ENCODE results near the gene TSPAN18. TPM values are rescaled to one million over a fixed set of nuclear protein-coding genes. Genes with fewer than 3 reads are reported as not detected.

Gene TSPAN18
- total RNA-seq, 1 donor from 2014 or later: 5.2 TPM

DNA sequence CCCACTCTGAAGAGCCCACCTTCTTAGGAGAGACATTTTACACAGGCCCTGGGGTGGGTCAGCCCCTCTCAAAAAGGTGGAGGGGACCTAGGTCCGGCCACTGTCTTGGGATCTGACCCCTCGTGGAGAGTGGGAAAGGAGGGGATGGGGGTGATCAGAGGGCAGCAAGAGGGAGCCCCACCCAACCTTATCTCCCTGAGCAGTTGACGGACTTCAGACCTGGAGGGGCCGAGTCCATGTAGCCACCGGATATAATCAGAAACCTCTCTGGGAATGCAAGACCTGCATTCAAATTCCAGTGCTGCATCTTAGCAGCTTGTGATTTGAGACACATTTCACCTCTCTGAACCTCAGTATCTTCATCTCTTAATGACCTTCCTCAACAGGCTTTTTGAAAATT is 179.9 kb downstream of the TSPAN18 start:
- Histone ChIP-seq H3K4me3 (ENCODE audit: low read depth, low read length) (no peak overlapping the region), H3K36me3 (ENCODE audit: control insufficient read depth, insufficient read depth, low read length) (no peaks in the 10 kb centered on the region), H3K27me3 (ENCODE audit: control insufficient read depth, insufficient read depth, low read length) (peaks cover 23% of the 10 kb centered on the region)
- no peak for DNase-seq (ENCODE audit: low read depth)
- TF ChIP-seq, protein P1, sequence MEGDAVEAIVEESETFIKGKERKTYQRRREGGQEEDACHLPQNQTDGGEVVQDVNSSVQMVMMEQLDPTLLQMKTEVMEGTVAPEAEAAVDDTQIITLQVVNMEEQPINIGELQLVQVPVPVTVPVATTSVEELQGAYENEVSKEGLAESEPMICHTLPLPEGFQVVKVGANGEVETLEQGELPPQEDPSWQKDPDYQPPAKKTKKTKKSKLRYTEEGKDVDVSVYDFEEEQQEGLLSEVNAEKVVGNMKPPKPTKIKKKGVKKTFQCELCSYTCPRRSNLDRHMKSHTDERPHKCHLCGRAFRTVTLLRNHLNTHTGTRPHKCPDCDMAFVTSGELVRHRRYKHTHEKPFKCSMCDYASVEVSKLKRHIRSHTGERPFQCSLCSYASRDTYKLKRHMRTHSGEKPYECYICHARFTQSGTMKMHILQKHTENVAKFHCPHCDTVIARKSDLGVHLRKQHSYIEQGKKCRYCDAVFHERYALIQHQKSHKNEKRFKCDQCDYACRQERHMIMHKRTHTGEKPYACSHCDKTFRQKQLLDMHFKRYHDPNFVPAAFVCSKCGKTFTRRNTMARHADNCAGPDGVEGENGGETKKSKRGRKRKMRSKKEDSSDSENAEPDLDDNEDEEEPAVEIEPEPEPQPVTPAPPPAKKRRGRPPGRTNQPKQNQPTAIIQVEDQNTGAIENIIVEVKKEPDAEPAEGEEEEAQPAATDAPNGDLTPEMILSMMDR (IDR thresholded peaks at IDR 0.05; ENCODE audit: insufficient read depth, low read length, poor library complexity, severe bottlenecking): no peak

DNA sequence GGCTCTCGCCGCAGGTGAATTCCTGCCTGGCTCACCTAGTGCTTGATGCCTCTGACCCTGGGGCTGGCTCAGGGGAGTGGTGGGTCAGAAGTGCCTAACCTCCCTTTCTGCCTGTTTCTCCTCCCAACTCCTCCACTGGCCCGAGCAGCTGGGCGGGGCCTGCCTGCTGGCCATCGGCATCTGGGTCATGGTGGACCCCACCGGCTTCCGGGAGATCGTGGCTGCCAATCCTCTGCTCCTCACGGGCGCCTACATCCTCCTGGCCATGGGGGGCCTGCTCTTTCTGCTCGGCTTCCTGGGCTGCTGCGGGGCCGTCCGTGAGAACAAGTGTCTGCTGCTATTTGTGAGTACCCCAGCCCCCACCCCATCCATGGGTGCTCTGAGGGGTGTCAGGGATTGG is 182.8 kb downstream of the TSPAN18 start:
- Histone ChIP-seq H3K36me3 (ENCODE audit: control insufficient read depth, insufficient read depth, low read length) (no peaks in the 10 kb centered on the region), H3K27me3 (ENCODE audit: control insufficient read depth, insufficient read depth, low read length) (peaks cover 12% of the 10 kb centered on the region), H3K4me3 (ENCODE audit: low read depth, low read length) (no peak overlapping the region)
- DNase-seq (ENCODE audit: low read depth): no peak
- TF ChIP-seq, protein P1 (IDR thresholded peaks at IDR 0.05; ENCODE audit: insufficient read depth, low read length, poor library complexity, severe bottlenecking): no peak

DNA sequence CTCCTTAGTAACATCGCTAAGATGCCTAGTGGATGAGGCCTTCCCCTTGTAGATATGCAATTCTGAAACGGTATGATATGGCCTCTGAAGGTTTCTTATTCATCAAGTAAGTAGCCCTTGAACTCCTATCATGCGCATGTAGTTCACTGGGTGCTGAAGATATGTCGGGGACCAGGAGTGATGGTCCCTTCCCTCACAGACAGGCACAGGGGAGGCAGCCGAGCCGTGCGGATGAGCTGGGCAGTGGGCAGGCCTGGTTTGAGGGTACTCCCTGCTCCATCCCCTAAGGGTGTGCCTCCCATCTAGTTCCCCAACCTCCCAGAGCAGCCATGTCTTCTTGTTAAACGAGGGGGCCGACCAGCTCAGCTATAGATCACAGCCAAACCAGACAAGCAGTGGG is 183.8 kb downstream of the TSPAN18 start:
- no peak for DNase-seq (ENCODE audit: low read depth)
- TF ChIP-seq, protein P1 (IDR thresholded peaks at IDR 0.05; ENCODE audit: insufficient read depth, low read length, poor library complexity, severe bottlenecking): no peak
- Histone ChIP-seq H3K27me3 (ENCODE audit: control insufficient read depth, insufficient read depth, low read length) (peaks cover 13% of the 10 kb centered on the region), H3K36me3 (ENCODE audit: control insufficient read depth, insufficient read depth, low read length) (no peaks in the 10 kb centered on the region), H3K4me3 (ENCODE audit: low read depth, low read length) (no peak overlapping the region)

DNA sequence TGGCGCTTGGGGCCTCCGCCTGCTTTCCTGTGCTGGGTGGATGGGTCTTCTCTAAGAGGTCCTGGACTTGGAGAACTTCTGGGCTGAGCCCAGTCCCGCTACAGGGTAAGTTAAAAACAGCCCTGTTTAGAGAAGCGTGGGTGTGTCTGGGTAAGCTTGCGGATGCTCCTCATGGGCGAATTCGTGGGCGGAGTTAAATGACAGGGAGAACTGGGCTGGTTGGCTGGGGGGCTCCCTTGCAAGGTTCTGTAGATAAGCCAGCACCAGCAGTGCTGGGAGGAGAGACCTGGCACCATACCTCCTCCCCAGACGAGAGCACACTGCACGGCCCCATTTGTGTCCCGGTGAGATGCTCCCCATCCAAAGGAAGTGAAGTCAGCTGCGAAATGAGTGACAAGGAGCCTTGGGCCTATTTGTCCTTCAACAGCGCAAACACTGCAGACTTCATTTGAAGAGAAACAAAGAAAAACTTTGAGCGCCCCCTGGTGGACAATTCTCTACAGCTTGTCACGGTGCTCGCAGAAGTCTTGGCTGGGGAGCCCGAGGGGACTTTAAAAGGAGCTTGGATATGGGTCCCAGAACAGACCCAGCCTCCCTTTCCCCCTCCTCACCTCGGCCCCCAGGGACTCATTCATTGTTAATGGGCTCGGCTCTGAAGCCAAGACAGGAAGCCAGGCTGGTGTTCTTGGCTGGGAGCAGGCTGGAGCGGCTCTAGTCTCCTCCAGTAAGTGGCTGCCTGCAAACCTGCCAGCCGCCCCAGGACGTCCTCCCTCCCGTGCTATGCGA is 184.5 kb downstream of the TSPAN18 start:
- no peak overlapping the region for H3K4me3 ChIP-seq (ENCODE audit: low read depth, low read length)
- peak; percentile 32 for DNase-seq (ENCODE audit: low read depth)

DNA sequence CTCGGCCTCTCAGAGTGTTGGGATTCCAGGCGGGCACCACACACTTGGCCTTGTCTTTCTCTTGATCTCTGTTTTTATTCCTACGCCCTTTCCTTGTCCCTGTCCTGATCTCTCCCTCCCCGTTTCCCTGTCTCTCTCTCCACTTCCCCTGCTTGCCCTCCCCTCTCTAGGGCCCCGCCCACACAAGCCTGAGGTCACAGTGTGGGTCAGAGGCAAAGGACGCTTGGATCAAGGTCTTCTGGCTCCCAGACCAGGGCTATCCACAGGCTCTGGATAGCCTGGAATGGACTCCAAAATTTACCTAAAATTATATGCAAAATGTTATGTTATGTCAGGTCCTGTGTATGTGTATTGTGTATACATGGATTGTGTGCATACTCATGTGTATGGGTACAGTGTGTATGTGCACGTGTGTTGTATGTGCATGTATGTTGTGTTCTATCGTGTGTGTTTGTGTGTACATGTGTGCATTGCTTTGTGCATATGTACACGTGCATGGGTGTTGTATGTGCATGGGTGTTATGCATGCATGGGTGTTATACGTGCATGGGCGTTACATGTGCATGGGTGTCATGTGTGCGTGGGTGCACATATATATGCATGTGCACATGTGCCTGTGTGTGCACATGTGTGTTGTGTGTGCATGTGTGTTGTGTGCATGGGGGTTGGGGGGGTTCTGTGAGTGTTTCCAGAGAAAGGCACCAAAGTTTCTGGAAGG is 185.7 kb downstream of the TSPAN18 start:
- TF ChIP-seq, protein P1 (IDR thresholded peaks at IDR 0.05; ENCODE audit: insufficient read depth, low read length, poor library complexity, severe bottlenecking): no peak
- H3K27me3 ChIP-seq (ENCODE audit: control insufficient read depth, insufficient read depth, low read length): peaks cover 18% of the 10 kb centered on the region
- H3K36me3 ChIP-seq (ENCODE audit: control insufficient read depth, insufficient read depth, low read length): no peaks in the 10 kb centered on the region

More for the DNA sequence above, 184.5 kb downstream of the TSPAN18 start:
- TF ChIP-seq, protein P1 (IDR thresholded peaks at IDR 0.05; ENCODE audit: insufficient read depth, low read length, poor library complexity, severe bottlenecking): peak; percentile 67
- no peaks in the 10 kb centered on the region for H3K36me3 ChIP-seq (ENCODE audit: control insufficient read depth, insufficient read depth, low read length)
- H3K27me3 ChIP-seq (ENCODE audit: control insufficient read depth, insufficient read depth, low read length): peaks cover 16% of the 10 kb centered on the region

More for the DNA sequence above, 185.7 kb downstream of the TSPAN18 start:
- no peak overlapping the region for H3K4me3 ChIP-seq (ENCODE audit: low read depth, low read length)
- no peak for DNase-seq (ENCODE audit: low read depth)

Data from kidney epithelial cell (primary cell).